Measurements from ENCODE around the gene TRPM7. TPM values are rescaled to one million over a fixed set of nuclear protein-coding genes. Genes with fewer than 3 reads are reported as not detected.

The TRPM7 gene
- total RNA-seq, 1 donor from 2014 or later: 44.3 TPM

DNA sequence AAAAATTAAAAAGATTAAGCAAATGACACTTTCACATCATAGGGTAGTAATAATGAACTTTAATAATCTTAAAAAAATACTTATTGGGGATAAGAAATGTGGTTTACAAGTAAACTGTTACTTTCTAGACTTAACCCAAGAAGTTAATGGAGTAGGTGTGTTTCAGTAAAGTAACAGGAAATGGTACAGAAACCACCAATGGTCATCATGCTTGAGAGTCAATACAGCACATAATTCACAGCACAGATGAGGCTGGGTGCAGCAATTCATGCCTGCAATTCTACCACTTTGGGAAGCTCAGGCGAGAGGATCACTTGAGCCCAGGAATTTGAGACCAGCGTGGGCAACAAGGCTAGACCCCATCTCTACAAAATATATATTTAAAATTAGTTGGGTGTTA, 128.6 kb downstream of the TRPM7 start:
- no peak for TF ChIP-seq CTCF (IDR thresholded peaks at IDR 0.05)
- H3K4me3 ChIP-seq: no peak overlapping the region
- intact Hi-C loops (cut with DNase I): no loop called here
- no peaks in the 10 kb centered on the region for H3K27me3 ChIP-seq
- no peaks in the 10 kb centered on the region for H3K9me3 ChIP-seq
- DNase-seq (no peak), ATAC-seq (no peak)
- peaks cover 45% of the 10 kb centered on the region for H3K36me3 ChIP-seq
- H3K27ac ChIP-seq: no peak overlapping the region
- H3K4me1 ChIP-seq: no peaks in the 10 kb centered on the region

DNA sequence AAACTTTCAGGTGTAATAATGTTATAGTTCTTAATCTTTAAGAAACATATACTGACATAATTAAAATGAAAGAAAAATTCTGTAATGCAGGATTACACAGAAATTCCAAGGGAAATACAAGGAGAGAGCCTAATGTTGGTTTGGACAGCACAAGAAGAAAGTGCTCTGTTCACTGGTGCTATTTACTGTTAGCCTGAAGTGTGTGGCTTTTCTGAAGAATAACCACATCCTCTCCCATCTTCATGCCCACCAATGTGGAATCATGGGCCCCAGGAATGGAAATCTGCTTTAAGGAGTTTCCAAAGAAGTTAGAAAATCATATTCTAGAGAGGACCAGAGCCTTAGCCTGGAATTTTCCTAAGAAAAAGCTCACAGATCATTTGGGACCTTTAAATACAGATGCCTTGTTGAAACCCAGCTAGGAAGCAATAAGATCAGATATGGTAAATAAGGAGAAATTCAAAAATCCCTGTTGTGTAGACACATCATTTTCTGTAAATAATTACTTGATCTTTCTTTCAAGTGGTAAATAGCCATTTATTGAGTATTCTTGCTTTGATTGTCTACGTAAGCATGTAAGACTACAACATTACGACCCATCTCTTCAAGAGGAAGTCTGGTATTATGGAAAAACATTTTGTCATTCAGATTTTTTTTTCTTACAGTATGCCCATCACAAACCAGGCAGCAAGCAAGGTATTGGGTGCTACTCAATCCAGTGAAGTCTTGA, 129.8 kb downstream of the TRPM7 start:
- H3K4me1 ChIP-seq: no peaks in the 10 kb centered on the region
- H3K36me3 ChIP-seq: peaks cover 34% of the 10 kb centered on the region
- H3K9me3 ChIP-seq: no peaks in the 10 kb centered on the region
- H3K27me3 ChIP-seq: no peaks in the 10 kb centered on the region
- H3K27ac ChIP-seq: no peak overlapping the region
- no peak for ATAC-seq
- no peak for TF ChIP-seq CTCF (IDR thresholded peaks at IDR 0.05)
- no peak for DNase-seq
- H3K4me3 ChIP-seq: no peak overlapping the region
- intact Hi-C loops (cut with DNase I): no loop called here

GRCh38 chr15:50552238-50552637, 134.4 kb downstream of the TRPM7 start:
- intact Hi-C loops (cut with DNase I): no loop called here
- Histone ChIP-seq H3K27me3 (no peaks in the 10 kb centered on the region), H3K27ac (no peak overlapping the region), H3K36me3 (peaks cover 9% of the 10 kb centered on the region), H3K4me3 (no peak overlapping the region), H3K4me1 (no peaks in the 10 kb centered on the region), H3K9me3 (no peaks in the 10 kb centered on the region)
- TF ChIP-seq CTCF (IDR thresholded peaks at IDR 0.05): no peak
- ATAC-seq (no peak), DNase-seq (no peak)

DNA sequence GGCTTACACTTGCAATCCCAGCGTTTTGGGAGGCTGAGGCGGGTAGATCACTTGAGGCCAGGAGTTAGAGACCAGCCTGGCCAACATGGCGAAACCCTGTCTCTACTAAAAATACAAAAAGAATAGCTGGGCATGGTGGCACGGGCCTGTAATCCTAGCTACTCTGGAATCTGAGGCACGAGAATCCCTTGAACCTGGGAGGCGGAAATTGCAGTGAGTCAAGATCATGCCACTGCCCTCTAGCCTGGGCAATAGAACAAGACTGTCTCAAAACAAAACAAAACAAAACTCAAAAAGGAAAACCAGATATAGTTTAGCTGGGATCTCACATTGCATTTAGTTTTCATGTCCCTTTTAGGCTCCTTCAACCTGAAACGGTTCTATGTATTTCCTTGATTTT, 137.3 kb downstream of the TRPM7 start:
- Histone ChIP-seq H3K4me3 (no peak overlapping the region), H3K27me3 (no peaks in the 10 kb centered on the region), H3K36me3 (no peaks in the 10 kb centered on the region), H3K9me3 (no peaks in the 10 kb centered on the region), H3K4me1 (no peaks in the 10 kb centered on the region), H3K27ac (no peak overlapping the region)
- no peak for TF ChIP-seq CTCF (IDR thresholded peaks at IDR 0.05)
- DNase-seq (no peak), ATAC-seq (no peak)
- intact Hi-C loops (cut with DNase I): no loop called here

DNA sequence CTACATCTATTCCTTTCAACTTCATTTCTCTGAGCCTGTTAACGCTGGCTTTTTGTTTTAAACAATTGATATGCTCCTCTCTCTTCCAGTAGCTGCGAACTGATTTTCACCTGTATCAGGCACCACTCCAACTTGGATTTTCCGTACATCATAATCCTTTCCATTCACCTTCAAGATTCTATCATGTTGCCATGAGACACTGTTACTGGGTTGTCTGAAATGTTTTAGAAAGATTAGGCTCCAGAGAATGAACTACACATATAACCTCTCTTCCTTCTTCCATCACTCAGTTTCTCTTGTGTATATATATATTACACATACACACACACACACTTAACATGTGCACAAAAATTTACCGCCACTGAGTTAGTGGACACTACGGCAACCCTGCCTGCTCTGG, 140.0 kb downstream of the TRPM7 start, which contains the start of gene USP50:
Gene USP50, minus strand, starts transcription at position 101 of the 400 bp plus-strand sequence. CDS start 141 bp downstream, outside the sequence.
- Histone ChIP-seq H3K4me3 (no peak within 1 kb of the TSS), H3K9me3 (no peaks in the 10 kb centered on the region), H3K27ac (no peak within 1 kb of the TSS), H3K36me3 (no peaks in the 10 kb centered on the region), H3K4me1 (no peaks in the 10 kb centered on the region), H3K27me3 (no peaks in the 10 kb centered on the region)
- no peak for ATAC-seq
- TF ChIP-seq CTCF (IDR thresholded peaks at IDR 0.05): no peak
- intact Hi-C loops (cut with DNase I): no loop called here
- DNase-seq: no peak
